NT2/D1 (cell line): ENCODE measurements around the gene SLC9C2.

Source experiments
- SUZ12 ChIP-seq: IDR thresholded peaks from 2 replicates; pipeline ENCODE4 v1.6.1; 2011; ENCODE audit not compliant: insufficient read length, insufficient read depth; ENCODE audit errors: extremely low read depth
- YY1 ChIP-seq: IDR thresholded peaks from 2 replicates; pipeline ENCODE4 v1.6.1; 2011; ENCODE audit not compliant: insufficient read length, insufficient read depth
- ZNF274 ChIP-seq: IDR thresholded peaks from 2 replicates; pipeline ENCODE4 v1.6.1; 2011; ENCODE audit warnings: mild to moderate bottlenecking, low read depth, low read length

DNA sequence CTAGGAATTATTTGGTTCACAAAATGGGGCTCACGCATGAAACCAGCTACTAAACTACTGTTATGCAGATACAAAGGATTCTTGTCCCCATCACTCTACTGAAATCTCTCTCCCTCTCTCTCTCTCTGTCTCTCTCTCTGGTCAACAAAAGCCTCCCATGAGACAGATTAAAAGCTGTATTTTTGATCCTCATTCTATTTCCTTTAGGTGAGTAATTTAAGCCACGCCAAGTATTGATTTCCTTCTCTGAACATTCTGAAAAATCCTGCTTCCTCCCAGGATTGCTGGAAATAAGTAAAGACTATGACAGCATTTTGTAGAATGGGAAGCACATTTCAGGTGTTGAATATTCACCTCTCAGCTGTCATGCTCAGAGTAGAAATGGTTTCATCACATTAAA, 82.1 kb downstream of the SLC9C2 start:
- TF ChIP-seq SUZ12 (no peak), ZNF274 (no peak), YY1 (no peak)
